HG02798 (cell line): Measurements from ENCODE around the gene TENT4B.
"Not testable (repeated sequence)": the region's sequence is repeated elsewhere in the genome, so short reads cannot be mapped to it uniquely, and the experiment has no call there.

ENCODE experiments used
- ATAC-seq: cut with Tn5 transposase; IDR thresholded peaks from one replicate; pipeline ENCODE4 v1.9.1; 2021; ENCODE audit warnings: mild to moderate bottlenecking; ENCODE audit not compliant: unreplicated experiment, poor library complexity

The TENT4B gene

DNA sequence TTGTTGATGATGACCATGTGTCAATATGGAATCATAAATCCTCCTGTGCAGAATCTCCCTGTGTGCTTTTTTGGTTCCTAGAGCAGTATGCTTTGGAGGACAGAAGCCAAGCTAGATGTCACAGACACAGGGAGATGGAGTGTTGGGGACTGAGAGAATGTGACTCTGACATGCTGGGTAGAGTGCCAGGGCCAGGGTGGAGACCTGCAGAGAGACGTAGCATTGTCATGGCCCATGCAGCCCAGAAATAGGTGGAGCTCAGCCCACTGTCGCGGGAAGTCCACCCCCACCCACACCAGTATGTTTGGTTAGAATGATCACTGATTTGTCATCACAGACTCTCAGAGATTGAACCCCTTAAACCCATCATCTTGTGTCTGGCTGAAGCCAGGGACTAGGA is 74.0 kb downstream of the TENT4B start:
- ATAC-seq: no peak

DNA sequence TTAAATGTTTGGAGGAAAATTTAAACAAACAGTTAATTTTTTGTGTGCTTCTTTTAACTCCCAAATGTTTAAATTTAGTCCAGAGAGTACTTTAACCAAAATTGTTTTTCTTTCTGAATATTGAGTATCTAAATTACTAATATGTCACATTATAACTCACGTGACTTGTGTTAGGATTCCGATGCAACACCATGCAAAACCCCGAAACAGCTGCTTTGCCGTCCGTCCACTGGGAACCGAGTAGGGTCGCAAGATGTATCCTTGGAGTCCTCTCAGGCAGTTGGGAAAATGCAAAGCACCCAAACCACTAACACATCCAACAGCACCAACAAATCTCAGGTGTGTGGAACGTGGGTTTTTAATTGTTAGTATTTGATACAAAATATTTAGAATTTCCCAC is 74.6 kb downstream of the TENT4B start:
- ATAC-seq: no peak

- ATAC-seq: no peak
These were observed 75.3 kb downstream of the TENT4B start for GRCh38 chr16:50228364-50228868.

GRCh38 chr16:50229149-50229726 is 76.1 kb downstream of the TENT4B start:
- ATAC-seq: no peak

- ATAC-seq: no peak
These were observed 81.9 kb downstream of the TENT4B start for GRCh38 chr16:50234771-50235556.

DNA sequence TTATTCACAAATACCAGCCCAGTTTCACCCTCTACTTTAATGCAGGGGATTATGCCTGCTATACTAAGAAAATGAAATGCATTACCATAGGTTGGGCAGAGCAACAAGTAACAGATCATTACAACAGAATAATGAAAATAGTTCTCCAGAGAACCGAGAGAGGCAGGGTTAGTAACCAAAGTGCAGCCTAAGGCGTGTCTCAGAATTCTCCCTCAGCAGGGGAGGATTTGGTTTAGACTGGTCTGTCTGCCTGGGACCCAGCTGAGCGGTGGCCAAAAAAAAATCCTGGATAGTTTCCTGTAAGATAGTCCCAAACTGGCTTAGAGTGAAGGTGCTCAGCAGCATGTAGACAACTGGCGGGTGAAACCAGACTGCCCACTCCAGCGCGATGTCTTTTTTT is 82.5 kb downstream of the TENT4B start:
- ATAC-seq: no peak

DNA sequence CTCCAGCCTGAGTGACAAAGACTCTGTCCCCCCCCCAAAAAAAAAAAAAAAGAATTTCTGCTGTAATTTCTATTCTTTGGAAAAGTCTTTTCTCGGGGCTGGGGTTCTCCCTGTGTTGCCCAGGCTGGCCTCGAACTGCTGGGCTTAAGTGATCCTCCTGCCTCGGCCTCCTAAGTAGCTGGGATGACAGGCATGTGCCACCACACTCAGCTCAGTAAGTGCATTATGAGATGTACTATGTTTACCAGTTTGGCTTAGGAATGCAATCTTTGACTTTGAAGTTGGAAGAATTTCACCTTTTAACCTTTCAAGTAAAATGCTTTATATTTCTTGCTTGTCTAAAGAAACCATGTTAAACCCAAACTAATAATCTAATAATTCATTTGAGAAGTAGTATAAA is 85.2 kb downstream of the TENT4B start:
- ATAC-seq: no peak

- ATAC-seq: no peak
These were observed 85.8 kb downstream of the TENT4B start for GRCh38 chr16:50238868-50239301.

GRCh38 chr16:50243024-50243423 is 89.9 kb downstream of the TENT4B start:
- not testable (repeated sequence) for ATAC-seq

DNA sequence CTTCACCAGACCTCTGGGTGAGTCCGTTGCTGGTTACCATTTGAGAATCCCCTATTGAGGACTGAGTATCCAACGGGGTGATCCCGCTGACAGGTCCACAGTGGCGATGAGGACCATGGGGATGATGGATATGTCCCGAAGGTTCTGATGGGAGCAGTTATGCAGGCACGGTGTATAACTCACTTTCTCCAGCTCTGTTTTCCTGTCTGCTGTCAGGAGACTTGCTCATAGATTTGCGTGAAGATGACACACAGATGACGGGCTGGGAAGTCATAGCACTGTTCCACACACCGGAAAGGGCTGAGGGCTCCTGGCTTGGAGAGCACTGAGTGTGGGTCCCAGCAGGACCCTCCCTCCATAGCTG is 91.0 kb downstream of the TENT4B start:
- ATAC-seq: no peak

DNA sequence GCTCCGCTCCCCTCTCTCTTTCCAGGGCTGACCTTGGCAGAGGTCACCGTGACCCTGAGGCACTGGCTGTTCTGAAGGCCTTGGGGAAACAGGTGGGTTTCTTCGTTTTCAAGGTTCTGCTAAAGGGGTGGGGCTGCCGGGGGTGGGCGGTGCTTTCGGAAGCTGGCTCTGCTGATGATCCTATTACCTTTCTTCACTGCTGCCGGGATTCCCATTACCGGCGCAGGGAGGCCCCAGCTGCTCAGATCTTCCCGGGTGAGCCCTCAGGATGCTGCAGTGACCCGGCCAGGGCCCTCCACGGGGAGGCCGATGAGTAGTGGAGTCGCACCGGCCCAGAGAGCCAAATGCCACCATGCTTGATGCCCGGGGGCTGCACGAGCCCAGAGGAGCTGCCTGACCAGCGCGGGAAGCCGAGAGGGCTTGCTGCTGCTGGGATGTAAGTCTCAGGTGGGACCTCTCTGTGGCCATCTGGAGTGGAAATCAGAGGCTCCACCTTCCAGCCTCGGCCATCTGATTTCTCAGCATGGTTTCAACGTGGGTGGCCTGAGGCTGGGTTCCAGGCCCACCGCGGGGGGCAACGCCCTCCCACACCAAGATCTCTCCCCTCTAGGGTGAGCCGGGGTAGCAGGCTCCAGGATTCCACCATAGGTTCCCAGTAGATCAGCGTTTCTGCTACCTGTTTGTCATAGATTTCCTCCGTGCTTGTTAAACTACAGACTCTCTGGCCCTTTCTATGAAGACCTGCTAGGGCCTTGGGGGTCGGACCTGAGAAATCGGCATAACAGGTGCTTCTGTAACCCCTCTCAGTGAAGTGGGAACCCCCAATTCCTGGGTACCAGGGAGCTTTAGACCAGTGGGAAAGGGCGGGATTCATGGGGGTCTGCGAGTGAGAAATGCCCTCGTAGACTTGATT is 91.7 kb downstream of the TENT4B start:
- ATAC-seq: no peak

DNA sequence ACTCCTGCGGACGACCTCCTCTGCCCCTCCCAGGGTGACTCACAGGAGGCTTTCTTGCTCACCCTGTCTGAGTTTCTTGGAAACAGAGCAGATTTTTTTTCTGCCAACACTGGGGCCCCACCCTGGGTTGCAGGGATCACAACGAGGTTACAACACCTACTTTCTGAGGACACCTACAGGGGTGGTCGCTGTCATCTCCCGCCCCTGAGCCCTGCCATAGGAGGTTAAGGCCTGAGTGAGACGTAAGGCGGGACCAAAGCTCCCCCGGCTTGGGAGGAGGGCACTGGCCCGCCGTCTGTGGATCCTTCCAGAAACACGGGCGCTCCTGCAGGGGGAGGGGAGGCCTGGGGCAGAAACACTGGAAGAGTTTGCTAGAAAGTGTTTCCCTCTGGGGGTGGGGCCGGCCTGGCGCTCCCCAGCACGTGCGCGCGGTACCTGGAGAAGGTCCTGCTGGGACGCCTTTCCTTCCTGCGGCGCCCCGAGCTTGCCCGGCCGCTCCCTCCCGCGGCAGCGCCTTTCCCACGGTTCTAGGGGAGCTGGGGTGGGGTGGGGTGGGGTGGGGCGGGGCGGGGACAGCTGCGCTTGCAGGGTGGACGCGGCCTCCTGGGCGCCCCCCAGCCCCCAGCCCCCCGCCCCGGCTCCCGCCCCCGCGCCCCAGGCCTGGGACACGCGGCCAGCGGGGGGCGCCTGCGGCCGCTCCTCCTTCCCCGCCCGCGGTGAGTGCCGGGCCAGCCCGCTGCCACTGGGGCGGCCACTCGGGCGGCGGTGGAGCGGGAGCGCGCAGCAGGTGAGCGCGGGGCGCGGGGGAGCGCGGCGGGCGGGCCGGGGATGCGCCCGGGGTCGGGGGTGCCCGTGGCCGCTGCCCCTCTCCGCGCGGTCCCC is 92.6 kb downstream of the TENT4B start:
- peak; percentile 70 for ATAC-seq

GRCh38 chr16:50246299-50247122 is 93.4 kb downstream of the TENT4B start:
- peak; percentile 6 for ATAC-seq

GRCh38 chr16:50247123-50247905 is 94.2 kb downstream of the TENT4B start:
- ATAC-seq: no peak

- ATAC-seq: no peak
These were observed 95.0 kb downstream of the TENT4B start for GRCh38 chr16:50247906-50248608.

DNA sequence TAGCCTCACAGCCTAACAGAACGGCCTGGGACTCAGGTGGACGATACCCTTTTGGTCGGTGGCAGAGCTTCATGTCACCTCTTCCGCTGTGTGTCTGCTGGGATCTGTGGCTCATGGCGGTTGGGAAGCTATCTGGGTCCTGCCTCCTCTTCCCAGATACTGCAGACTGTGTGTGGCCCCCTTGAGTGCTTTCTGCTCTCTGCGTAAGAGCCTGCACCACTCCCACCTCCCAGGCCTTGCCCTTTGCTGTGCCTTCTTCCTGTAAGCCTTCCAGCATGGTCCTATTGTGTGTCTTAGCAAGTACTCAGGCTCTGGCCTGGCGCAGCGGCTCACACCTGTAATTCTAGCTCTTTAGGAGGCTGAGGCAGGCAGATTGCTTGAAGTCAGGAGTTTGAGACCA is 95.7 kb downstream of the TENT4B start:
- ATAC-seq: no peak

GRCh38 chr16:50251375-50252081 is 98.4 kb downstream of the TENT4B start:
- no peak for ATAC-seq
